ENCODE results near the gene HOXA13. TPM values are rescaled to one million over a fixed set of nuclear protein-coding genes. Genes with fewer than 3 reads are reported as not detected.

Gene HOXA13
- total and polyA plus RNA-seq, 10 of the 15 experiments (the other 5 are each of a cell fraction or from before 2014, with no cell fraction given), result not detected

DNA sequence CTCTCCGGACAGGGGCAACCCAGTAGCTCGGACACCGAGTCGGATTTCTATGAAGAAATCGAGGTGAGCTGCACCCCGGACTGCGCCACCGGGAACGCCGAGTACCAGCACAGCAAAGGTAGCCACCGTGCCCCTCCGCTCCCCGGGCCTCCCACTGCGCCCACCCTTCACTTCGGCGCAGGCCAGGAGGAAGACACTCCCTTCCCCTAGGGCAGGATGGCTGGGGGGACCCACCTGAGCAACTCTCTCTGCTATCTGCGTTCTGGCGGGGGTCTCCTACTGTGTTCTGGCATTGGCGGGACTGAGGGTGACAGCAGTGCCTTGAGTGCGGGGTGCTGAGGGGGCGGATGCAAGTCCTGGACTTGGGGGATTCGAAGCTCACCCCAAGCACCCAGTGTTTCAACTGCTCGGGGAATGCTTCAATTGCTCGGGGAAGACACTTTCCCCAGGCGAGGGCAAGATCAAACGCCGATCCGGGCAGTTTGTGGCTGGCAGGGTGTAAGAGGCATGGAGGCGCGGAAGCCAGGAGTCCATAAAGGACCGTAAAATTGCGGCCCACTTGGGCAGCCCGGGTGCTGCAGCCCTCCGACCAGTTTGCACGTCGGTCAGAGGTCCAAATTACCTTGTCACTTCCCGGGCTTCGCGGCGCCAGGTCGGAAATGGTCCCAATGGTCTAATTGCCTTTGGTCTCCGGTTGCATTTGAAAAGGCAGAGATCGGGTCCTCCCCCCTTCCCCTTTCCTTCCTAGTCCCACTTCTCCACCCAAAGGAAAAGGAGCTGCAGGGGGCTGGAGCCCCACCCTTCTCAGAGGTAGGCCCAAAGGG lies 43.7 kb upstream of the HOXA13 start:
- Histone ChIP-seq H3K27ac (ENCODE audit: control insufficient read depth, insufficient read depth) (no peak overlapping the region), H3K9ac (ENCODE audit: control insufficient read depth, insufficient read depth, low read length) (no peak overlapping the region), H3K4me3 (no peak overlapping the region), H2AFZ (ENCODE audit: control insufficient read depth, low read depth, low read length) (no peak overlapping the region), H4K20me1 (ENCODE audit: control insufficient read depth, insufficient read depth) (no peaks in the 10 kb centered on the region), H3K9me3 (replicated peaks; ENCODE audit: control insufficient read depth, insufficient read depth, low read length) (no peaks in the 10 kb centered on the region; the same call in 2 of the 3 replicates), H3K36me3 (ENCODE audit: control insufficient read depth in 2 of 2, insufficient read depth in 2 of 2, low read length in 1 of 2) (no peaks in the 10 kb centered on the region), H3K4me2 (ENCODE audit: control insufficient read depth, insufficient read depth) (no peak overlapping the region), H3K27me3 (replicated peaks in 1 of 2; ENCODE audit: control insufficient read depth in 2 of 2, insufficient read depth in 2 of 2, low read length in 1 of 2) (peaks cover 21 to 28% of the 10 kb centered on the region in 2 experiments), H3K4me1 (ENCODE audit: control insufficient read depth, insufficient read depth, low read length) (no peaks in the 10 kb centered on the region), H3K79me2 (ENCODE audit: control insufficient read depth, insufficient read depth, low read length) (no peaks in the 10 kb centered on the region)
- in situ Hi-C loops (cut with MboI) (no loop called here), intact Hi-C loops (cut with micrococcal nuclease; ENCODE audit: unreplicated experiment) (no loop called here)
- CTCF ChIA-PET, result no interaction called here
- WGBS (ENCODE audit: insufficient coverage, insufficient replicate concordance, low lambda C conversion rate, missing lambda C conversion rate), result 18% methylated on average over 39 of the region's 43 CpGs
- no TSS peak for BruUV-seq (replicated peaks)
- ATAC-seq (no peak), FAIRE-seq (no peak), DNase-seq (ENCODE audit: low read depth, low spot score) (no peak)
- SMC1A ChIA-PET (ENCODE audit: uncharacterized antibody, unreplicated experiment), result no interaction called here
- RAD21 ChIA-PET (ENCODE audit: unreplicated experiment), result interaction anchor here (0.5 kb wide), 1 partner anchor 25 kb away, joined by 3 read pairs; no protein-coding TSS in a partner anchor
- no peak for TF ChIP-seq ESRRA (IDR thresholded peaks at IDR 0.05; ENCODE audit: low read length)
- no peak for TF ChIP-seq RUNX3 (IDR thresholded peaks at IDR 0.05; ENCODE audit: low read length)
- TF ChIP-seq TARDBP (IDR thresholded peaks at IDR 0.05; ENCODE audit: borderline replicate concordance), result no peak
- TF ChIP-seq, protein P1, sequence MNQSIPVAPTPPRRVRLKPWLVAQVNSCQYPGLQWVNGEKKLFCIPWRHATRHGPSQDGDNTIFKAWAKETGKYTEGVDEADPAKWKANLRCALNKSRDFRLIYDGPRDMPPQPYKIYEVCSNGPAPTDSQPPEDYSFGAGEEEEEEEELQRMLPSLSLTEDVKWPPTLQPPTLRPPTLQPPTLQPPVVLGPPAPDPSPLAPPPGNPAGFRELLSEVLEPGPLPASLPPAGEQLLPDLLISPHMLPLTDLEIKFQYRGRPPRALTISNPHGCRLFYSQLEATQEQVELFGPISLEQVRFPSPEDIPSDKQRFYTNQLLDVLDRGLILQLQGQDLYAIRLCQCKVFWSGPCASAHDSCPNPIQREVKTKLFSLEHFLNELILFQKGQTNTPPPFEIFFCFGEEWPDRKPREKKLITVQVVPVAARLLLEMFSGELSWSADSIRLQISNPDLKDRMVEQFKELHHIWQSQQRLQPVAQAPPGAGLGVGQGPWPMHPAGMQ (IDR thresholded peaks at IDR 0.05; ENCODE audit: borderline replicate concordance), result no peak
- no peak for TF ChIP-seq STAT1 (conservative IDR thresholded peaks at IDR 0.05)
- no peak for TF ChIP-seq BMI1 (IDR thresholded peaks at IDR 0.05; ENCODE audit: borderline replicate concordance)
- TF ChIP-seq BCL11A (IDR thresholded peaks at IDR 0.05; ENCODE audit: low read depth, low read length), result no peak
- no peak for TF ChIP-seq TBL1XR1 (IDR thresholded peaks at IDR 0.05; ENCODE audit: low read depth, low read length)
- TF ChIP-seq CHD1 (IDR thresholded peaks at IDR 0.05; ENCODE audit: low read depth, low read length), result no peak
- TF ChIP-seq, protein P2, sequence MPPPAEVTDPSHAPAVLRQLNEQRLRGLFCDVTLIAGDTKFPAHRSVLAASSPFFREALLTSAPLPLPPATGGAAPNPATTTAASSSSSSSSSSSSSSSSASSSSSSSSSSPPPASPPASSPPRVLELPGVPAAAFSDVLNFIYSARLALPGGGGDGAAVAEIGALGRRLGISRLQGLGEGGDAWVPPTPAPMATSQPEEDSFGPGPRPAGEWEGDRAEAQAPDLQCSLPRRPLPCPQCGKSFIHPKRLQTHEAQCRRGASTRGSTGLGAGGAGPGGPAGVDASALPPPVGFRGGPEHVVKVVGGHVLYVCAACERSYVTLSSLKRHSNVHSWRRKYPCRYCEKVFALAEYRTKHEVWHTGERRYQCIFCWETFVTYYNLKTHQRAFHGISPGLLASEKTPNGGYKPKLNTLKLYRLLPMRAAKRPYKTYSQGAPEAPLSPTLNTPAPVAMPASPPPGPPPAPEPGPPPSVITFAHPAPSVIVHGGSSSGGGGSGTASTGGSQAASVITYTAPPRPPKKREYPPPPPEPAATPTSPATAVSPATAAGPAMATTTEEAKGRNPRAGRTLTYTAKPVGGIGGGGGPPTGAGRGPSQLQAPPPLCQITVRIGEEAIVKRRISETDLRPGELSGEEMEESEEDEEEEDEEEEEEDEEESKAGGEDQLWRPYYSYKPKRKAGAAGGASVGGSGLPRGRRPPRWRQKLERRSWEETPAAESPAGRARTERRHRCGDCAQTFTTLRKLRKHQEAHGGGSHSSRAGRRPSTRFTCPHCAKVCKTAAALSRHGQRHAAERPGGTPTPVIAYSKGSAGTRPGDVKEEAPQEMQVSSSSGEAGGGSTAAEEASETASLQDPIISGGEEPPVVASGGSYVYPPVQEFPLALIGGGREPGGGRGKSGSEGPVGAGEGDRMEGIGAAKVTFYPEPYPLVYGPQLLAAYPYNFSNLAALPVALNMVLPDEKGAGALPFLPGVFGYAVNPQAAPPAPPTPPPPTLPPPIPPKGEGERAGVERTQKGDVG (CRISPR knock-in tag; IDR thresholded peaks at IDR 0.05), result no peak
- POLR2A ChIA-PET, result no interaction called here
